Activated CD4-positive, alpha-beta T cell treated with anti-CD3 and anti-CD28 coated beads, Interleukin-10, Interleukin-2, amounts not matched to agents 100 ng/mL and 50 ng/mL, durations not matched to agents 16 hours and 8 hours (primary cell): Measurements from ENCODE around the gene AUTS2.

Source experiments
- DNase-seq: peaks from one replicate; pipeline ENCODE4 v3.0.0-alpha.2; 2020

AUTS2 gene

GRCh38 chr7:70376561-70377031 is 778.3 kb downstream of the AUTS2 start:
- DNase-seq = no peak

- no peak for DNase-seq
Observed at GRCh38 chr7:70377957-70378356, 779.7 kb downstream of the AUTS2 start.

GRCh38 chr7:70379210-70379609 is 780.9 kb downstream of the AUTS2 start:
- no peak for DNase-seq

- no peak for DNase-seq
Observed at GRCh38 chr7:70380421-70381015, 782.2 kb downstream of the AUTS2 start.

GRCh38 chr7:70383066-70383782 is 784.9 kb downstream of the AUTS2 start:
- no peak for DNase-seq

GRCh38 chr7:70384024-70384423 is 785.7 kb downstream of the AUTS2 start:
- no peak for DNase-seq

- no peak for DNase-seq
Observed at GRCh38 chr7:70384891-70385290, 786.6 kb downstream of the AUTS2 start.

- DNase-seq = no peak
Observed at GRCh38 chr7:70387217-70387616, 788.9 kb downstream of the AUTS2 start.

GRCh38 chr7:70389531-70390151 is 791.4 kb downstream of the AUTS2 start:
- DNase-seq = no peak

- no peak for DNase-seq
Observed at GRCh38 chr7:70390251-70390650, 792.0 kb downstream of the AUTS2 start.

- DNase-seq = no peak
Observed at GRCh38 chr7:70392256-70392876, 794.1 kb downstream of the AUTS2 start.

GRCh38 chr7:70392877-70393435 is 794.7 kb downstream of the AUTS2 start:
- DNase-seq = no peak

- no peak for DNase-seq
Observed at GRCh38 chr7:70393956-70394355, 795.7 kb downstream of the AUTS2 start.

GRCh38 chr7:70400829-70401380 is 802.6 kb downstream of the AUTS2 start:
- no peak for DNase-seq

- no peak for DNase-seq
Observed at GRCh38 chr7:70402069-70402468, 803.8 kb downstream of the AUTS2 start.

GRCh38 chr7:70405241-70405640 is 807.0 kb downstream of the AUTS2 start:
- DNase-seq = no peak

- no peak for DNase-seq
Observed at GRCh38 chr7:70406186-70406949, 808.1 kb downstream of the AUTS2 start.

GRCh38 chr7:70406950-70407209 is 808.6 kb downstream of the AUTS2 start:
- DNase-seq = no peak

GRCh38 chr7:70408477-70408876 is 810.2 kb downstream of the AUTS2 start:
- DNase-seq = no peak

GRCh38 chr7:70408891-70409290 is 810.6 kb downstream of the AUTS2 start:
- no peak for DNase-seq

- DNase-seq = no peak
Observed at GRCh38 chr7:70410134-70410750, 812.0 kb downstream of the AUTS2 start.

- DNase-seq = no peak
Observed at GRCh38 chr7:70414368-70414767, 816.1 kb downstream of the AUTS2 start.
